DND-41 (cell line): ENCODE data around the gene TTYH2.

Source experiments
- ATAC-seq: fragments of 200-7000 bp; cut with Tn5 transposase; 3 replicates; pipeline ENCODE4 v1.9.1; 2021; ENCODE audit warnings: low read depth; ENCODE audit not compliant: insufficient read depth
- DNase-seq: peaks from one replicate; pipeline ENCODE4 v3.0.0-alpha.2; 2020
- H2AFZ ChIP-seq: 2 replicates; pipeline ENCODE4 v1.6.0; 2012; ENCODE audit warnings: low read depth, low read length
- H3K27ac ChIP-seq: 2 replicates; pipeline ENCODE4 v1.5.1; 2012; ENCODE audit warnings: low read length, inconsistent platforms
- H3K27me3 ChIP-seq: fragments of 200-600 bp; sonication (generic); 2 replicates; pipeline ENCODE4 v1.6.0; 2012; ENCODE audit warnings: low read length, mild to moderate bottlenecking, inconsistent platforms; ENCODE audit not compliant: insufficient read depth, poor library complexity
- H3K36me3 ChIP-seq: 2 replicates; pipeline ENCODE4 v1.5.1; 2012; ENCODE audit warnings: low read length, inconsistent platforms; ENCODE audit not compliant: insufficient read depth
- H3K4me1 ChIP-seq: 2 replicates; pipeline ENCODE4 v1.5.1; 2012; ENCODE audit warnings: mild to moderate bottlenecking, low read length; ENCODE audit not compliant: insufficient read depth
- H3K4me2 ChIP-seq: 2 replicates; pipeline ENCODE4 v1.6.0; 2012; ENCODE audit warnings: mild to moderate bottlenecking, moderate library complexity, low read length, inconsistent platforms; ENCODE audit not compliant: insufficient read depth
- H3K4me3 ChIP-seq, 2 experiments: fragments of 200-600 bp in 1 of 2; shearing (Covaris generic) in 1 of 2; 2 replicates each; pipeline ENCODE4 v1.5.1; 2012 to 2016; ENCODE audit warnings: inconsistent platforms in 2 of 2, low read length in 2 of 2, mild to moderate bottlenecking in 2 of 2, low read depth in 1 of 2, moderate library complexity in 1 of 2
- H3K79me2 ChIP-seq: 2 replicates; pipeline ENCODE4 v1.6.0; 2012; ENCODE audit warnings: low read length, inconsistent platforms; ENCODE audit not compliant: insufficient read depth
- H3K9ac ChIP-seq: 2 replicates; pipeline ENCODE4 v1.6.0; 2012; ENCODE audit warnings: low read depth, mild to moderate bottlenecking, inconsistent platforms, low read length, moderate library complexity
- H3K9me3 ChIP-seq: 2 replicates; pipeline ENCODE4 v1.5.1; 2012; ENCODE audit warnings: low read length, moderate library complexity, mild to moderate bottlenecking, inconsistent platforms; ENCODE audit not compliant: insufficient read depth, severe bottlenecking
- H4K20me1 ChIP-seq: 2 replicates; pipeline ENCODE4 v1.6.0; 2012; ENCODE audit warnings: low read length; ENCODE audit not compliant: insufficient read depth
- CTCF ChIP-seq: IDR thresholded peaks from 2 replicates; pipeline ENCODE4 v1.5.1; 2012; ENCODE audit warnings: borderline replicate concordance, low read length, moderate library complexity, mild to moderate bottlenecking; ENCODE audit not compliant: poor library complexity, severe bottlenecking; ENCODE audit errors: extremely low read depth
- EZH2 ChIP-seq: IDR thresholded peaks from 3 replicates; pipeline ENCODE4 v1.6.1; 2012; ENCODE audit warnings: borderline replicate concordance, low read depth, mild to moderate bottlenecking, moderate library complexity, low read length, inconsistent platforms; ENCODE audit not compliant: severe bottlenecking

TTYH2 gene

DNA sequence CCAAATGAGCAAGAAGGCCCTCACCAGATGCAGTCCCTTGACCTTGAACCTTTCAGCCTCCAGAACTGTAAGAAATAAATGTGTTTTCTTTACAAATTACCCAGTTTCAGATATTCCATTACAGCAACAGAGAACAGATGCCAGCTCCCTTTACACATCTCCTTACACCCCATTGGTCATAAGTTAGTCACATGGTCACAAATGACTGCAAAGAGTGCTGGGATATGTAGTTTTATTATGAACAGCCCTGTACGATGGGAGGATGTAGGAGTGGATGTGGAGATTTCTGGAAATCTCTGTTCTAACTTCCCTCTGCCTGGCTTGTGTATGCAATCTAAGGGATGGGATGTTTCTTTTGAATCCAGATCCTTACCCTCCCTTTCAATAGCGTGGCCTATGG is 23.2 kb upstream of the TTYH2 start:
- ATAC-seq (peak; percentile 91), DNase-seq (no peak)
- TF ChIP-seq EZH2: no peak
- no peak for TF ChIP-seq CTCF
- Histone ChIP-seq H3K4me2 (no peak overlapping the region), H3K36me3 (no peaks in the 10 kb centered on the region), H3K27ac (no peak overlapping the region), H3K79me2 (no peaks in the 10 kb centered on the region), H3K9me3 (no peaks in the 10 kb centered on the region), H3K4me3 (no peak overlapping the region), H4K20me1 (no peaks in the 10 kb centered on the region; the same call in 1 of the 2 replicates), H3K9ac (no peak overlapping the region), H2AFZ (no peak overlapping the region), H3K27me3 (peaks cover 16% of the 10 kb centered on the region), H3K4me1 (no peaks in the 10 kb centered on the region)

- H3K36me3 ChIP-seq: no peaks in the 10 kb centered on the region
- H3K27ac ChIP-seq: no peak overlapping the region
- H3K9me3 ChIP-seq: no peaks in the 10 kb centered on the region
- H3K4me2 ChIP-seq: no peak overlapping the region
- H3K4me1 ChIP-seq: no peaks in the 10 kb centered on the region
- peaks cover 23% of the 10 kb centered on the region for H3K27me3 ChIP-seq
- no peak overlapping the region for H3K4me3 ChIP-seq
- no peaks in the 10 kb centered on the region; the same call in 1 of the 2 replicates for H4K20me1 ChIP-seq
- no peaks in the 10 kb centered on the region for H3K79me2 ChIP-seq
- no peak overlapping the region for H2AFZ ChIP-seq
- TF ChIP-seq EZH2 (no peak), CTCF (no peak)
- DNase-seq (no peak), ATAC-seq (no peak)
- H3K9ac ChIP-seq: no peak overlapping the region
These were observed 22.5 kb upstream of the TTYH2 start for GRCh38 chr17:74190807-74191406.

GRCh38 chr17:74192950-74193781 is 20.2 kb upstream of the TTYH2 start:
- TF ChIP-seq CTCF (no peak), EZH2 (no peak)
- Histone ChIP-seq H3K79me2 (no peaks in the 10 kb centered on the region), H3K9ac (no peak overlapping the region), H3K27ac (no peak overlapping the region), H4K20me1 (no peaks in the 10 kb centered on the region; the same call in 1 of the 2 replicates), H3K4me3 (no peak overlapping the region), H3K4me1 (no peaks in the 10 kb centered on the region), H3K4me2 (no peak overlapping the region), H3K36me3 (no peaks in the 10 kb centered on the region), H2AFZ (no peak overlapping the region), H3K27me3 (peaks cover 23% of the 10 kb centered on the region), H3K9me3 (no peaks in the 10 kb centered on the region)
- no peak for ATAC-seq
- no peak for DNase-seq
